Activated B cell treated with CpG ODN at 0.5 μM for 24 hours (primary cell): ENCODE measurements around the gene HAO2. TPM values are rescaled to one million over a fixed set of nuclear protein-coding genes. Genes with fewer than 3 reads are reported as not detected.

Experiments used
- ATAC-seq: fragments of 200-7000 bp; cut with Tn5 transposase; one replicate; pipeline ENCODE4 v1.10.0; 2021; ENCODE audit warnings: low read depth, mild to moderate bottlenecking, moderate library complexity
- CTCF ChIA-PET: fragments of 350-600 bp; sonication (Branson Sonifier 250); formaldehyde crosslinking; loops from one replicate; lab custom pipeline; 2021; ENCODE audit warnings: antibody characterized with exemption; lab: Charles Lee
- POLR2A ChIA-PET: fragments of 350-600 bp; sonication (Branson Sonifier 250); formaldehyde crosslinking; loops from one replicate; lab custom pipeline; 2021; ENCODE audit warnings: antibody characterized with exemption; lab: Charles Lee
- DNase-seq: peaks from one replicate; pipeline ENCODE4 v3.0.0; 2022
- H3K27ac Mint-ChIP-seq: one replicate; pipeline ENCODE4 v1.8.0; 2020; ENCODE audit warnings: mixed read lengths
- H3K27me3 Mint-ChIP-seq: one replicate; pipeline ENCODE4 v1.8.0; 2021; ENCODE audit warnings: mixed read lengths
- H3K36me3 Mint-ChIP-seq: one replicate; pipeline ENCODE4 v1.8.0; 2021; ENCODE audit warnings: low read depth, mixed read lengths
- H3K4me1 Mint-ChIP-seq: one replicate; pipeline ENCODE4 v1.8.0; 2021; ENCODE audit warnings: mixed read lengths
- H3K4me3 Mint-ChIP-seq: one replicate; pipeline ENCODE4 v1.8.0; 2020; ENCODE audit warnings: mild to moderate bottlenecking, mixed read lengths
- H3K9me3 Mint-ChIP-seq: one replicate; pipeline ENCODE4 v1.8.0; 2020; ENCODE audit warnings: mixed read lengths
- intact Hi-C: fragments of 100-400 bp; cut with micrococcal nuclease; formaldehyde crosslinking; loops from one replicate; pipeline ENCODE4 v1.15.1; 2024
- total RNA-seq: library from RNA; stranded (reverse); gene quantifications from 2 replicates; pipeline ENCODE4 v1.2.3, GENCODE V29; 2022
- TF ChIP-seq, protein P1 (sequence below): fragments of 200-600 bp; IDR thresholded peaks from one replicate; pipeline ENCODE4 v1.8.0; 2022; ENCODE audit warnings: antibody characterized with exemption, mild to moderate bottlenecking

The HAO2 gene
- total RNA-seq, 1 donor from 2014 or later: not detected

DNA sequence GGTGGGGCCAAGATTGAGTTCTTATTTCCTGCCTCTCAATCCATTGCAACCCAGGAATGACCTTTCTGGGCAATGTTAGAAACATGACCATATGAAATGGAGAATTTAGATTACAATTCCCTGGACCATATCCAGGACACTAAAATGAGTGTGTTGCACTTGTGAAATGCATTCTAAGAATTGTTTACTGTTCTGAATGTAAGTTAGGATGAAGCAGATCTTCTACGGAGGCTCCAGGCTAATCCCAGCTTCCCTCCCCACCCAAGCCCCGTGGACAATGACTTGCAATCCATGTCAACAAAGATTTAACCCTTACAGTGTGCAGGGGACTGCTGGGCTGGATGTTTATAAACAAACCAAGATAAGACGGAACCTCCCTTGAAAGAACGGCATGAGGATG, 31.7 kb upstream of the HAO2 start:
- Mint-ChIP-seq H3K9me3 (no peaks in the 10 kb centered on the region), H3K27ac (no peak overlapping the region), H3K27me3 (no peaks in the 10 kb centered on the region), H3K4me3 (no peak overlapping the region), H3K4me1 (no peaks in the 10 kb centered on the region), H3K36me3 (no peaks in the 10 kb centered on the region)
- no peak for ATAC-seq
- CTCF ChIA-PET: no interaction called here
- POLR2A ChIA-PET: no interaction called here
- TF ChIP-seq, protein P1, sequence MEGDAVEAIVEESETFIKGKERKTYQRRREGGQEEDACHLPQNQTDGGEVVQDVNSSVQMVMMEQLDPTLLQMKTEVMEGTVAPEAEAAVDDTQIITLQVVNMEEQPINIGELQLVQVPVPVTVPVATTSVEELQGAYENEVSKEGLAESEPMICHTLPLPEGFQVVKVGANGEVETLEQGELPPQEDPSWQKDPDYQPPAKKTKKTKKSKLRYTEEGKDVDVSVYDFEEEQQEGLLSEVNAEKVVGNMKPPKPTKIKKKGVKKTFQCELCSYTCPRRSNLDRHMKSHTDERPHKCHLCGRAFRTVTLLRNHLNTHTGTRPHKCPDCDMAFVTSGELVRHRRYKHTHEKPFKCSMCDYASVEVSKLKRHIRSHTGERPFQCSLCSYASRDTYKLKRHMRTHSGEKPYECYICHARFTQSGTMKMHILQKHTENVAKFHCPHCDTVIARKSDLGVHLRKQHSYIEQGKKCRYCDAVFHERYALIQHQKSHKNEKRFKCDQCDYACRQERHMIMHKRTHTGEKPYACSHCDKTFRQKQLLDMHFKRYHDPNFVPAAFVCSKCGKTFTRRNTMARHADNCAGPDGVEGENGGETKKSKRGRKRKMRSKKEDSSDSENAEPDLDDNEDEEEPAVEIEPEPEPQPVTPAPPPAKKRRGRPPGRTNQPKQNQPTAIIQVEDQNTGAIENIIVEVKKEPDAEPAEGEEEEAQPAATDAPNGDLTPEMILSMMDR: no peak
- intact Hi-C loops: no loop called here
- DNase-seq: no peak

DNA sequence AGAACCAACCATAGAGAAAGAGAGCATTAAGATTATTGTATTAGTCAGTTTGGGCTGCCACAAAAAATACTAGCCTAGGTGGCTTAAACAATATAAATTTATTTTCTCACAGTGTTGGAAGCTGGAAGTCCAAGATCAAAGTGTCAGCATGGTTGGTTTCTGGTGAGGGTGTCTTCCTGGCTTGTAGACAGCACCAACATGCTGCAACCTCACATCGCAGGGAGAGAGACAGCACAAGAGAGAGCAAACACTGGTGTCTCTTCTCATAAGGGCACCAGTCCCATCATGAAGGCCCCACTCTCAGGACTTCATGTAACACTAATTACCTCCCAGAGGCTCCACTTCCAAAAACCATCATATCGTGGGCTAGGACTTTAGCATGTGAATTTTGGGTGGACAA, 30.6 kb upstream of the HAO2 start:
- Mint-ChIP-seq H3K4me3 (no peak overlapping the region), H3K9me3 (no peaks in the 10 kb centered on the region), H3K27me3 (no peaks in the 10 kb centered on the region), H3K27ac (no peak overlapping the region), H3K4me1 (no peaks in the 10 kb centered on the region), H3K36me3 (no peaks in the 10 kb centered on the region)
- ATAC-seq (no peak), DNase-seq (no peak)
- ChIA-PET POLR2A (no interaction called here), CTCF (no interaction called here)
- TF ChIP-seq, protein P1: no peak
- intact Hi-C loops: no loop called here

DNA sequence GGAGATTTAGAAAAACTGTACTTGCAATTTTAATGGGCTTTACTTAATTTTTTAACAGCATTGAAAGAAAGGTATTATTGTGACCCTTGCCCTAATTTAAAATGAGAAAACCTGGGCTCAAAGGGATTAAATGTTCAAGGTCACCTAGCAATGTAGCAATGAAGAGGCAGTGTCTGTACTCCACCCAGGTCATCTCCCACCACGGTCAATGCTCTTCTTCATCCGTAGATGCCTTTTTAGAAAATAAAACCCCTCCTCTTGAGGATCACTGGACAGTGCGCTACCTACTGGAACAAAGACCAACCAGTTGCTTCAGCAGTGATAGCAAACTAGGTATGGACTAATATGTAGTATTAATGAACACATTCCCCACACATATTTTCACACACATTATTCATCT, 29.8 kb upstream of the HAO2 start:
- DNase-seq: no peak
- H3K36me3 Mint-ChIP-seq: no peaks in the 10 kb centered on the region
- H3K27me3 Mint-ChIP-seq: no peaks in the 10 kb centered on the region
- CTCF ChIA-PET: no interaction called here
- H3K4me1 Mint-ChIP-seq: no peaks in the 10 kb centered on the region
- no peaks in the 10 kb centered on the region for H3K9me3 Mint-ChIP-seq
- no peak overlapping the region for H3K27ac Mint-ChIP-seq
- no peak for ATAC-seq
- H3K4me3 Mint-ChIP-seq: no peak overlapping the region
- TF ChIP-seq, protein P1: no peak
- intact Hi-C loops: no loop called here
- POLR2A ChIA-PET: no interaction called here

DNA sequence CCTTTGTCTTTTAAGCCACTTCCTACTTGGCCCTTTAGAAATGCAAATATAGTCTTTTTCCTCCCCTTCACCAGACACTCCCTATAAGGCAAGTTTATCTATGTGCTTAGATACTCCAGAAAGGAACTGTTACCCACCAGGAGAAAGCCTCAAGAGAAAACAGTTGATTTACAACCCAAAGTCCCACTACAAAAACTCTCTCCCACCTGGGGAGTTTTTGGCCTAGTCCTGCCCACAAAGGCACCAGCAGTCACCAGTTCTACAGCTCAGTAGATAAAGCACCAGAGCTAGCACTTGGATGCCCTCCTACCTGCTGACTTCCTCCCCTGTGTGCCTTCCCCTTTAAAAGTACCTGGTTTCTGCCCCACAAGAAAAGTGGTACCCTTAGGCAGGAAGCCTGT, 27.7 kb upstream of the HAO2 start:
- Mint-ChIP-seq H3K4me3 (no peak overlapping the region), H3K4me1 (no peaks in the 10 kb centered on the region), H3K9me3 (no peaks in the 10 kb centered on the region), H3K27me3 (no peaks in the 10 kb centered on the region), H3K27ac (no peak overlapping the region), H3K36me3 (no peaks in the 10 kb centered on the region)
- POLR2A ChIA-PET: no interaction called here
- ATAC-seq (no peak), DNase-seq (no peak)
- intact Hi-C loops: no loop called here
- TF ChIP-seq, protein P1: no peak
- CTCF ChIA-PET: no interaction called here

DNA sequence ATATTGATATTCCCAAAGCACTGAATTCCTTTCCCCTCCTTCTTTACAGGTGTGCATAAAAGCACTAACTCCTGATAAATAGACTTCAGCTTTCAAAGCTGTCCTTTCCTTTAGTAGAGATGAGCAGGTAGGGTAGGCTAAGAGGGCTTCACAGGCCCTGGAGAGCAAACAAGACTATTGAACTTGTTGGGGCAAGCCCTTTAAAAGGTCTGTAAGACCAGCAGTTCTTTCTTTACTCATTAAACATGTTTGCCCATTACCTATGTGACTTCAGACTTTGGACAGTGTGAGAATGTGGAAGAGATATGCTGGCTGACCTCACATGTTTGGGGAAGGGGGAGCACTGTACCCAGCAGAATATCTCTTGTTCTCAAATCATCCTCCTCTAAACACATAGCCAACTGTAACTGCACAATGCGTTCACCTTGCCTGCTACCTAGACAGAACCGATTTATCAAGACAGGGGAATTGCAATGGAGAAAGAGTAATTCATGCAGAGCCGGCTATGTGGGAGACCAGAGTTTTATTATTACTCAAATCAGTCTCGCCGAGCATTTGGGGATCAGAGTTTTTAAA, 27.1 kb upstream of the HAO2 start:
- DNase-seq (no peak), ATAC-seq (no peak)
- H3K36me3 Mint-ChIP-seq: no peaks in the 10 kb centered on the region
- POLR2A ChIA-PET: no interaction called here
- no peaks in the 10 kb centered on the region for H3K4me1 Mint-ChIP-seq
- TF ChIP-seq, protein P1: no peak
- no peak overlapping the region for H3K4me3 Mint-ChIP-seq
- H3K27ac Mint-ChIP-seq: no peak overlapping the region
- no peaks in the 10 kb centered on the region for H3K9me3 Mint-ChIP-seq
- CTCF ChIA-PET: no interaction called here
- intact Hi-C loops: no loop called here
- no peaks in the 10 kb centered on the region for H3K27me3 Mint-ChIP-seq
